ENCODE measurements around the gene LDB2. TPM values are rescaled to one million over a fixed set of nuclear protein-coding genes. Genes with fewer than 3 reads are reported as not detected.

Gene LDB2
- total RNA-seq, 1 experiment from 2014 or later = not detected

- Histone ChIP-seq H3K27ac (no peak overlapping the region), H4K20me1 (ENCODE audit: insufficient read depth) (no peaks in the 10 kb centered on the region), H3K27me3 (ENCODE audit: insufficient read depth, low read depth) (no peaks in the 10 kb centered on the region), H3F3A (ENCODE audit: insufficient read depth, low read depth) (no peaks in the 10 kb centered on the region), H3K9me2 (ENCODE audit: insufficient read depth) (no peaks in the 10 kb centered on the region), H3K4me2 (no peak overlapping the region), H2AFZ (no peak overlapping the region), H3K79me2 (ENCODE audit: low read depth) (no peaks in the 10 kb centered on the region), H3K36me3 (ENCODE audit: low read depth) (no peaks in the 10 kb centered on the region), H3K4me1 (replicated peaks; ENCODE audit: insufficient read depth) (no peaks in the 10 kb centered on the region), H3K9me3 (ENCODE audit: insufficient read depth, low read depth) (no peaks in the 10 kb centered on the region), H3K4me3 (no peak overlapping the region)
- CTCF ChIA-PET = no interaction called here
- TF ChIP-seq EZH2 (IDR thresholded peaks at IDR 0.05; ENCODE audit: low read depth) = no peak
- TF ChIP-seq CTCF (conservative IDR thresholded peaks at IDR 0.05) = no peak
- BruUV-seq (replicated peaks) = no TSS peak
- no peak for DNase-seq
- POLR2A ChIA-PET (ENCODE audit: unreplicated experiment) = no interaction called here
- intact Hi-C loops (cut with micrococcal nuclease; ENCODE audit: unreplicated experiment) = no loop called here
Observed at GRCh38 chr4:16608611-16609125, 289.8 kb downstream of the LDB2 start.

- Histone ChIP-seq H4K20me1 (ENCODE audit: insufficient read depth) (no peaks in the 10 kb centered on the region), H2AFZ (no peak overlapping the region), H3K27me3 (ENCODE audit: insufficient read depth, low read depth) (no peaks in the 10 kb centered on the region), H3K4me3 (no peak overlapping the region), H3K79me2 (ENCODE audit: low read depth) (no peaks in the 10 kb centered on the region), H3K9me3 (ENCODE audit: insufficient read depth, low read depth) (no peaks in the 10 kb centered on the region), H3K4me2 (no peak overlapping the region), H3K4me1 (replicated peaks; ENCODE audit: insufficient read depth) (no peaks in the 10 kb centered on the region), H3F3A (ENCODE audit: insufficient read depth, low read depth) (no peaks in the 10 kb centered on the region), H3K36me3 (ENCODE audit: low read depth) (no peaks in the 10 kb centered on the region), H3K9me2 (ENCODE audit: insufficient read depth) (no peaks in the 10 kb centered on the region), H3K27ac (no peak overlapping the region)
- POLR2A ChIA-PET (ENCODE audit: unreplicated experiment) = no interaction called here
- BruUV-seq (replicated peaks) = no TSS peak
- no peak for TF ChIP-seq CTCF (conservative IDR thresholded peaks at IDR 0.05)
- no peak for TF ChIP-seq EZH2 (IDR thresholded peaks at IDR 0.05; ENCODE audit: low read depth)
- intact Hi-C loops (cut with micrococcal nuclease; ENCODE audit: unreplicated experiment) = no loop called here
- no peak for DNase-seq
- CTCF ChIA-PET = no interaction called here
Observed at GRCh38 chr4:16608123-16608522, 290.3 kb downstream of the LDB2 start.

GRCh38 chr4:16607241-16608066 lies 291.0 kb downstream of the LDB2 start:
- ChIA-PET CTCF (no interaction called here), POLR2A (ENCODE audit: unreplicated experiment) (no interaction called here)
- no peak overlapping the region for H3K4me3 ChIP-seq
- H3K4me1 ChIP-seq (replicated peaks; ENCODE audit: insufficient read depth) = no peaks in the 10 kb centered on the region
- no peak overlapping the region for H3K4me2 ChIP-seq
- no peaks in the 10 kb centered on the region for H3K79me2 ChIP-seq (ENCODE audit: low read depth)
- no peaks in the 10 kb centered on the region for H3K9me3 ChIP-seq (ENCODE audit: insufficient read depth, low read depth)
- H3K9me2 ChIP-seq (ENCODE audit: insufficient read depth) = no peaks in the 10 kb centered on the region
- TF ChIP-seq CTCF (conservative IDR thresholded peaks at IDR 0.05) = no peak
- TF ChIP-seq EZH2 (IDR thresholded peaks at IDR 0.05; ENCODE audit: low read depth) = no peak
- H4K20me1 ChIP-seq (ENCODE audit: insufficient read depth) = no peaks in the 10 kb centered on the region
- intact Hi-C loops (cut with micrococcal nuclease; ENCODE audit: unreplicated experiment) = no loop called here
- no peak for DNase-seq
- H3F3A ChIP-seq (ENCODE audit: insufficient read depth, low read depth) = no peaks in the 10 kb centered on the region
- no TSS peak for BruUV-seq (replicated peaks)
- H2AFZ ChIP-seq = no peak overlapping the region
- H3K27ac ChIP-seq = no peak overlapping the region
- no peaks in the 10 kb centered on the region for H3K36me3 ChIP-seq (ENCODE audit: low read depth)
- H3K27me3 ChIP-seq (ENCODE audit: insufficient read depth, low read depth) = no peaks in the 10 kb centered on the region
